Mesangial cell (primary cell): ENCODE results near the gene FOLH1. TPM values are rescaled to one million over a fixed set of nuclear protein-coding genes. Genes with fewer than 3 reads are reported as not detected.

Experiments used
- total RNA-seq: library from RNA; depleted of rRNA; stranded (reverse); fragments of >200 nt; gene quantifications from 2 replicates; pipeline ENCODE4 v1.2.3, GENCODE V29; 2015

The FOLH1 gene
- not detected in 2 replicates for total RNA-seq

GRCh38 chr11:49208006-49208721 is at the start of gene FOLH1:
TSS of gene FOLH1 (minus strand) at chr11:49208602. CDS start at chr11:49208409, 193 bp downstream.

Other genes with a start within 250 kb of the FOLH1 start
- gene TRIM51G, start 224.7 kb downstream of the FOLH1 start, total RNA-seq = not detected in 2 replicates
- gene TRIM49B, start 179.8 kb downstream of the FOLH1 start, total RNA-seq = not detected in 2 replicates
- not detected in 2 replicates for gene TRIM64C, start 149.5 kb downstream of the FOLH1 start, total RNA-seq